Stimulated activated CD4-positive, alpha-beta T cell treated with anti-CD3 and anti-CD28 coated beads, Interleukin-1b, Interleukin-23, amount 100 ng/mL, for 24 hours (primary cell): Measurements from ENCODE around the gene SMIM45.
A peak's percentile ranks its signal among the peaks of the same experiment; 100 is the strongest.
"Not testable (repeated sequence)": the region's sequence is repeated elsewhere in the genome, so short reads cannot be mapped to it uniquely, and the experiment has no call there.

Experiments used
- DNase-seq, 4 experiments: peaks; one replicate each; pipeline ENCODE4 v3.0.0-alpha.2; 2020; ENCODE audit warnings: low read depth in 4 of 4, low spot score in 1 of 4

Gene SMIM45

DNA sequence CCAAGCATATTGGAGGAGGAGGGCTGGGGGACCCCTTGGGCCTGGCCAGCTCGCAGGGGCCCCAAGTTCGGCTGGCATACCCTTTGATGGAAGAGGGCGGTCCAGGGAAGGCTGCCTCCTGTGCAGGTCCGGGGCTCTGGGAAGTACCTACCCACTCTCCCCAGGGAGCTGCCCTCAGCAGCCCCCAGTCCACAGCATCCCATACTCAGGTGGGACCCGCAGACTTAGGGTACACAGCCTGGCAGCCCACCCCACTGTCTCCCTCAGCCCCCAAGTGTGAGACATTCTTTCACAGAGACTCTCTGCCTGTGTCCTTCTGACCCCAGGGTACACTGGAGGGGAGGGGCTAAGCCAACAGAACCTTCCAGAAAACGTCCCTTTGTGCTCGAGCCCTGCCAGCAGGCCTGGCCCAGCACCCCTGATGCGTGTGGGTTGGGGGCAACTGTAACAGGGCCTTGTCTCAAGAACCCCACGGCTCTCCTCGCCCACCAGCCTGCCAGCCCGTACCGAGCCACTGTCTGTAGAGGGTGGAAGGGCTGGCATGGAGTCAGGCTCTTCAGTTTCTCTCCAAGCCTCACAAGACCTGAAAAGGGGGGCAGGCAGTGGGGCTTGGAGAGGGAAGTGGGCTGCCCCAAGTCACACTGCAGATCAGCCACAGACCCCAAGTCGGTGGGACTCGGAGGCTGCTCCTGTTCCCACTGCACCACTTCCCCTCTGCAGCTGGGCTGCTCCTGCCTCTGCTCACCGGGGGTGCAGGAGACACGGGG is 18.4 kb upstream of the SMIM45 start:
- no peak for DNase-seq

DNA sequence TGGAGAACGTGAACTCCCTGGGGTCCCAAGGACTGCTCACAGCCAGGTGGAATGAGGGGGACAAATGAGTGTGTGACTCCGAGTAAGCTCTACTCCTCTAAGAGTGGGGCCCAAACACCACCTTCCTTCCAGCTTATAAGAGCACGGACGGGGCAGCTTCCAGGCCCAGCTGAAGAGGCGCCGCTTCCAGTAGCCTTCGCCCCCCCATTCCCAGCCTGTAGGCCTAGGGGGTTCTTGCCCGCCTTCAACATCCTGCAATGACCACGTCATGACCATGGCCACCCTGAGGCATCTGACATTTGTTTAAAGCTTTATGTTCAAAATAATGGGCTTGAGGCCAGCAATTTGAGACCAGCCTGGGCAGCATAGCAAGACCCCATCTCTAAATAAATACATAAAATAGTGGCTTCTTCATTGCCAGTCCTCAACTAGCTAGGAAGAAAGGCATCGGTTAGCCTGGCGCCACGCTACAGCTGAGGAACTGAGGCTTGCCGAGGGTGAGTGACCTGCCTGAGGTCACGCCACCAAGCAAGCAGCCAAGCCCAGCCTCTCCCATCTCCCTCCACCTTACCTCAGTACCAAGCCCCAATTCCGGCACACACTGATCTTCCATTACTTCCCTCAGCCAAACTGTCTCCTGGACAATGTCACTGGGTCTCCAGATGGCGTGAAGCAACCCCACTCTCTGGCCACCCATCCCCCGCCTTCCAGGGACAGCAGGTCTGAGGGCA is 17.5 kb upstream of the SMIM45 start:
- DNase-seq = no peak

DNA sequence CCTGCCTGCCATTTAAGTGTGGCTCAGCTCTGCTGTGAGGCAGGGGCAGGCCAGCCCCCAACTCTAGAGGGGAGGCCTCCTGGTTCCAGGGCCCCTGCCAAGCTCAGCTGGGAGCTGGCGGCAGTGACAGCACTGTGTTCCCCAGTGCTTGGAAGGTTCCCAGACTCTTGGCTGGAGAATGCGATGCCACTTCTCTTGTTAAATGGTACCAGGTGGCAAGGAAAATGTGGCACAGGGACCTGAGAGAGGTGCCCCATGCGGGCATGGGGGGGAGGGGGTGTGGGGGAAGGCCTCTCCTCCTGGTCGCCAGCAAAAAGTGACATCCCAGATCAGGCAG is 17.0 kb upstream of the SMIM45 start:
- DNase-seq = no peak

DNA sequence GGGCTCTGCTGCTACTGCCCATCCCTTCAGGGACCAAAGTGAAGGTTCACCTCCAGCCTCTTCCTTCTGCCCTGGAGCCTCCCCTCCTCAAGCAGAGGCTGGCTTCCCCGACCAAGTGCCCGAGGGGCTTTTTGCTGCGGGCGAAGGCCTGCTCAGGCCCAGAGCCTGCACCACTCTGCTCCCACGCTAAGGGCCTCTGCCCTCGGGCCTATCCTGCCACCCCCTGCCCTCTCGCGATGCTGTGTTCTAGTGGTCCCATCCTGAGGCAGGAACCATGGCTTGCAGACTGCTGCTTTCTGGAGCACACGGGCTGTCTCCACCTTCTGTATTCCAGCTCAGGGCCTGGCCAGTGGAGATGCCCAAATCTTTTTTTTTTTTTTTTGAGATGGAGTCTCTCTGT is 16.4 kb upstream of the SMIM45 start:
- DNase-seq = no peak

DNA sequence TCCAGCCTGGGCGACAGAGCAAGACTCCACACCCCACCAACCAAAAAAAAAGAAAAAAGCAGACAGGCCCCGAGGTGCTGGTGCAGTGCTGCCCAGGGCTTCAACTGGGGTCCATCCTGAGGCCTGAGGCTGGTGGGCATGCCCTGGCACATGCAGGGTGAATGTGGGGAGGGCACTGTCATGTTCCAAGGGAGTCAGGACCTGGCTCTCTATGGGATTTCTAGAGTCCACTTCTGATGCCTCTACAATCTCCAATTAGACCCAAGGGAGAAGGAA is 15.1 kb upstream of the SMIM45 start:
- DNase-seq = no peak

DNA sequence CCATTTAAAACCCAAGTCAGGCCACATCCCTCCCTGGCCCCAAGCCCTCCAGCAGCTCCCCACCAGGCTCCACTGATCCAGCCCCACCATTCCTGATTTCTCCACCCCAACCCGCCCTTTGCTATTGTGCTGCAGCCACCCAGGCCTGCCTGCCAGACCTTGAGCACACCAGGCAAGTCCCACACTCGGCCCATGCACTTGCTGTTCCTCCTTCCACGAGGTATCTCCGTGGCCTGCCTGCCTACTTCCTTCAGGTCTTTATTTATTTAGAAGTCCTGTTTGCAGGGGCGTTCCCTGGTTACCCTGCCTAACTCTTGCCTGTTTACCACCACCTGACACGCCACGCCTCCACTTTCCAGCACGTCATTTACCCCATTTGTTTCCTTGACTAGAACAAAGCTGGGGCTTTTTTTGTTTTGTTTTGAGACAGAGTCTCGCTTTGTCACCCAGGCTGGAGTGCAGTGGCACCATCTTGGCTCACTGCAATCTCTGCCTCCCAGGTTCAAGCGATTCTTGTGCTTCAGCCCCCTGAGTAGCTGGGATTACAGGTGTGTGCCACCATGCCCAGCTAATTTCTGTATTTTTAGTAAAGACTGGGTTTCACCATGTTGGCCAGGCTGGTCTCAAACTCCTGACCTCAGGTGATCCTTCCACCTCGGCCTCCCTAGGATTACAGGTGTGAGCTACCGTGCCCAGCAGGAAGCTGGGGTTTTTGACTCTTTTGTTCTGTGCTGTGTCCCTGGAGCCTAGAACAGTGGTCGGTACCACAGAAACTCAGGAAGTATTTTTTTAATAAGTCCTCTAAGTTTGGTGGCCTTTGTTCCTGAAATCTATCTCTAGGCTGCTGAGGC is 11.7 kb upstream of the SMIM45 start:
- peak; percentile 86 to 92 (median 89) for DNase-seq

DNA sequence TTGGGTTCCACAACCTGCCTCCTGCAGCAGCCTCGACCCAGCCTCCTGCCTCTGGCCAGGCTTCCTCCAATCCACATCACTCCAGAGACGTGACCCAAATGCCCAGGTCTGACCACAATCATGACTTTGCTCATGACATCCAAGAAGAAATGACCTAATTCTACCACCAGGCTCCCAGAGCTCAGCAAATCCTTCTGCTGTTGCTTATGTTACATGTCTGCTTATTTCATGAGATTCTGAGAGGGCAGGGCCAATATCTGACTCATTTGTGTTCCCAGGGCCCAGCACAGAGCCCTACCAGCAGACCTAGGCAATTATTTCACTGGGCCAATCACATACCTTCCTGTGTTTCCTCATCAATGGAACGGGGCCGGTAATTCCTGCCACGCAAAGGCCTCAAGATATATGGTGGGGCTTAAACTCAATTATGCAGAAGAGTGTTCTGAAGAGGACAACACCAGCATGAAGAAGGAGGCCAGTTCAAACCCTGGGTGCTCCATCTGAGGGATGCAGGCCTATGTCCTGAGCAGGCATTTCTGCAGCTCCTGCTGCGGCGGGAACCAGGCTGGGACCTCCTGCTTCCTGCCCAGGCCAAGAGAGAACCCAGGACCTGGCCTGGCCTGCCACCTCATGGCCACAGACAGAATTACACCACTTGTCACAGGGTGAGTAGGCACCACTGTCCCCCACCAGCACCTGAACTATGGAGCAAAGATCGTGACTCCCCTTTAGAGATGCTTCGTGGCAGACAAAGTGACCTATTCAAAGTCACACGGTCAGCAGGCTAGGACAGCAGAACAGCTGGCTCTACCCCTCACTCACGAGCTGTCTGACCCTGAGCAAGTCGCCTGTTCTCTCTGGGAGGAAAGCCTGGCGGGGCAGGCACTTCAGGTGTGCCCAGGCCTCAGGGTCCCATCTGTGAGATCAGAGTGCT is 10.9 kb upstream of the SMIM45 start:
- DNase-seq = peak; percentile 64 to 72 (median 66)

DNA sequence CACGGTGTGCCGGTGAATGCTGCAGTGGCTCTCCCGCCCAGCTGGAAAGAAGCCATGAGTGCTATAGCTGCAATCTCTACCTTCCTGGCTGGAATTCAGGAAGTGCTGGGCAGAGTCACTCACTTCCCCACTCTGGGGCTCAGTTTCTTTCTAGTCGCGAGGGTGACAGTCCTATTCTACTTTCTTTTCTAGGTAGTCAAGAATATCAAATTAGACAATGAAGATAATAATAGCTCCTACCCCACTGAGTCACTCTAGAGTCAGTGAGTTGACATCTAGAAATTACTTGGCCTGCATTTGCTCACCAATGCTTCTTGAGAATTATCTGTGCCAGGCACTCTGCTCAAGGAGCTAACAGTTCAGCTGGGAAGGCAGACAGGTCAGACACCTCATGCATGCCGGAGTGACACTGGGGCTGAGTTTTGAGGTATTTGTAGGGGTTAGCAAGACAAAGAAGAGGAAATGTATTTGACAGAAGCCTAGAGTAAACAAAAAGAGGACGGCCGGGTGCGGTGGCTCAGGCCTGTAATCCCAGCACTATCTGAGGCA is 8.2 kb upstream of the SMIM45 start:
- no peak for DNase-seq

DNA sequence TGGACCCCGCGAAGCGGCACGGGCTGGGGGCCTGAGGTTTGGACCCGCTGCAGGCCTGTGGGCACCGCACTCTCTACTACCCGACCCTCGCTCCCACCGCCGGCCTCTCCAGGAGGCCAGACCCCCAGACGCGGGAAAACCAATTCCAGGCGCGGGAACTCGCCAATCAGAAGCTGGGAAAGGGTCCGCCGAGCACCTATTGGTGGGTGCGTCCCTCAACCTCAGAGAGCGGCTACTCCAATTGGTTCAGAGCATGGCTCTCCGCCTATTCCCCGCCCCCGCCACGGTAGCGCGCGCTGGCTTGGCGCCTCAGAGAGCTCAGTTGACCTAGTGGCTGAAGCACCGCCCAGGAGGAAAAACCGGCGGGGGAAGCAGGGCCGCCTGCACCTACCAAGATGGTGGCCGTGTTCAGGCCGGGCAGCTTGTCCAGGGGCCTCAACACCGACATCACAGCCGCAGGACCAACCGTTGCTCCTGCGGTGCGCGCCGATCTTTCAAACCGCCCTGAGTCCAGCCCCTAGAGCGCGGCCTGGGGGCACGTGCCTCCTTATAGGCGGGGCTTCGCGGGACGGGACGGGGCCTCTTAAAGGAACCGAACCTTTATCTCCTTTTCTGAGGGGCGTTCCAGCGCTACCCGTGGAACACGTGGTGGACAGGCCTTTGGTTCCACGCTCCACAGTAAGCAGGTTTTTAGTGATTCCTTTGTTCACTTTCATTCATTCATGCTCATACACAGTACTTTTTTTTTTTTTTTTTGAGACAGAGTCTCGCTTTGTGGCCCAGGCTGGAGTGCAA is 5.1 kb upstream of the SMIM45 start, which contains the start of gene CENPM:
CENPM (minus strand) TSS at position 524 of the 795 bp plus-strand sequence; CDS start at position 448, 76 bp downstream.
- DNase-seq = peak; percentile 78 to 96 (median 84)

DNA sequence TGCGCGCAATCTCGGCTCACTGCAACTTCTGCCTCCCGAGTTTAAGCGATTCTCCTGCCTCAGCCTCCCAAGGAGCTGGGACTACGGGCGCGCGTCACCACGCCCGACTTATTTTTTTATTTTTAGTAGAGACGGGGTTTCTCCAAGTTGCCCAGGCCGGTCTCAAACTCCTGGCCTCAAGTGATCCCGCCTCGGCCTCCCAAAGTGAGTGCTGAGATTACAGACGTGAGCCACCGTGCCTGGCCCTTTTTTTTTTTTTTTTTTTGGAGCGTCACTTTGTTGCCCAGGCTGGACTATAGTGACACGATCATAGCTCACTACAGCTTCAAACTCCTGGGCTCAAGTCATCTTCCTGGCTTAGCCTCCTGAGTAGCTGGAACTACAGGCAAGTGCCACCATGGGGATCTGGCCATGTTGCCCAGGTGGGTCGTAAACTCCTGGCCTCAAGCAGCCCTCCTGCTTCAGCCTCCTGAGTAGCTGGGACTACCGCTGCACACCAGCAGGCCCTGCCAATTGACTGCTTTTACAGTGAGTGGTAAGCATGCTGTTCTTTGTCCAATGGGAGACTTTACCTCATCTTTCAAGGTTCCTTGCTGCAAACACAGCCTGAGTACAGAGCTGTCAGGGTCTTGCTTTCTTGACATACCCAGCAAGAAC is 4.4 kb upstream of the SMIM45 start:
- DNase-seq = no peak

DNA sequence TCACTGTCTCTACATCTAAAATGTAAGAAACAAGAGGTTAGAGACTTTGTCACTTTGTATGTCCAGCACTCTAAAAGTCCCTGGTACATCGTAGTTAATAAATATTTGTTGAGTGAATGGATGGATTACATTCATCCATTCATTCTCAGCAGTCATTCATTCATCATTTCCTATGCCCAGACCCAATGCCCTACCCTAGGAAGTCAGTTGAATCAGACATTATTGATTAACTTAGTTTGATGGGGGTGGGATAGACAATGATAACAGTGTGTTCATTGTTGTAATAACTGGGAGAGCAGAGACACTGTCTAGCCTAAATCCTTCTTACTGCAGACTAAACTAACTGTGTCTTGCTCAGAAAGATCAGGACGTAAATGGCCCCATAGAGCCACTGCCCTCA is 3.8 kb upstream of the SMIM45 start:
- DNase-seq = no peak

DNA sequence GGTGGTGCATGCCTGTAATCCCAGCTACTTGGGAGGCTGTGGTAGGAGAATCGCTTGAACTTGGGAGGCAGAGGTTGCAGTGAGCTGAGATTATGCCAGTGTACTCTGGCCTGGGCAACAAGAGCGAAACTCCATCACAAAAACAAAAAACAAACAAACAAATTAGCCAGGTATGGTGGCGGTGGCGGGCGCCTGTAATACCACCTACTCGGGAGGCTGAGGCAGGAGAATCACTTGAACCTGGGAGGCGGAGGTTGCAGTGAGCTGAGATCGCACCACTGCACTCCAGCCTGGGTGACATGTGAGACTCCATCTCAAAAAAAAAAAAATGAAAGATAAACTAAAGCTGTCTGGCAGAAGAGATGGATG is 3.0 kb upstream of the SMIM45 start:
- DNase-seq = not testable (repeated sequence)

DNA sequence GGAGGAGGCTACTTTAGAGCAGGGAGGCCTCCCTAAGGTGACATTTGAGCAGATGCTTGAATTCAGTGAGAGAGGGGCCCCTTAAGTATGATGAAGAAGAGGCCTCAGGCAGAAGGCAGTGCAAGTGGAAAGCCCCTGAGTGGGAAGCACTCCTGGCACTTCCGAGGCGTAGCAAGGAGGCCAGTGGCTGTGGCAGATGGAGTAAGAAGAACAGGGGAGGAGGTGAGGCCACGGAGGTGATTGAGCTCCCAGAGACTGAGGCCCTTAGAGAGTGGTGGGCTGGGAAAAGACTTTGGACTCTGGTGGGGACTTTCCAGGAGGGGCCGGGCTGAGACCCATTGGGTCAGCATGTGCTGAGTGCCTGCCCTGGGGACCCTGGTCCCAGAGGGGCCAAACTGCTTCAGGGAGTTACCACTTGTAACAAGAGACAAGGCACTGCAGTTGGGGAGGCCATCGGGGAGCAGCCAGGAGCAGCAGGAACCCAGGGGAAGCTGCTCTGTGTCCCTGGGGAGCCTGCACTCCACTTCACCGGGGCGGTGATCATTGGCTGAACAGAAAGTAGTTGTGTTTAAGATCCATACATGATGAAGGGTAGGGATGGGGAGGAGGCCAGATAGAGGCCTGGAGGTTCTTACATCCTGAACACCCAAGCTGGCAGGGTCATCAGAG is 2.5 kb upstream of the SMIM45 start:
- DNase-seq = no peak

DNA sequence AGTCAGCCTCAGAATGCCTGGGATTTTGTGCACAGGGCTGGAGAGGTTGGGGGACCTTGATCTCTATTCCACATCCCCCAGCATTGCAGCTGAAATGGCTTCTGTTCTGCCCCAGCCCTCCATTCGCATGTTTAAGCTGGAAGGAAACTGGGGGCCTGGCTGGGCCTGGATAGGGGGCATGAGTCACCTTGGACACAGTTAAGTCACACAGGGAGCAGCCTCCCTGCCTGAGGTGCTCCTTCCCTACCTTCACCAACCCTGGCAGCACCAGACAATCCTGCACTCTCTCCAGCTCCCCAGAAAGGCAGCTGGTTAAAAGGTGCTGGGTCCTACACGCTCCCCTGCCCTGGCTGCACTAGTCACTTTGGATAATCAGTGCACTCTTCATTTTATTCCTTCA is 763 bp downstream of the SMIM45 start:
- no peak for DNase-seq

DNA sequence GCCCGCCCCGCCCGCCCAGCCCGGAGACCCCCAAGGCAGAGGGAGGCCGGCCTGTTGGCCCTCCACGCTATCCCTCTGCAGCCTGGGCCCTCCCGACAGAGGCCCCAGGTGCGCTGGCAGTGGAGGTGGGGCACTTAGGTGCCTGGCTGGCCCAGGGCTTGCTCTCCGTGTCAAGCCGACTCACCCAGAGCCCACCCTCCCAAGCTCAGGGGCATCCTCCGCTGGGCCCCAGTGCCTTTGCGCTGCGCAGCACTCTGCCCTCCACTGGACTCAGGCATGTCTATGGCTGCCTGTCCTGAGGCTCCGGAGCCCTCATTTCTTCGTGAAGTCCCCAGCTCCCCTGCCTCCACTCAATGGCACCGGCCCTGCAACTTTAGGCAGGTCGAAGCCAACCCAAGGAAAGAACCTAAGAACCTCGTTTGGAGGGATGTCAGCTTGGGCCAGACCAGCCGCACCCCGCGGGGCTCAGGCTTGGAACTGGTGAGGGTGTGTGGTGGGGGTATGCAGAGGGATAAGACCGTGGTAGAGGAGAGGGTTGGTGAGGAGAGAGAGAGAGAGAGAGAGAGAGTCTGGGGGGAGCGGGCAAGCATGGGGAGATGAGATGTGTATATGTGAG is 6.1 kb downstream of the SMIM45 start:
- DNase-seq = no peak

DNA sequence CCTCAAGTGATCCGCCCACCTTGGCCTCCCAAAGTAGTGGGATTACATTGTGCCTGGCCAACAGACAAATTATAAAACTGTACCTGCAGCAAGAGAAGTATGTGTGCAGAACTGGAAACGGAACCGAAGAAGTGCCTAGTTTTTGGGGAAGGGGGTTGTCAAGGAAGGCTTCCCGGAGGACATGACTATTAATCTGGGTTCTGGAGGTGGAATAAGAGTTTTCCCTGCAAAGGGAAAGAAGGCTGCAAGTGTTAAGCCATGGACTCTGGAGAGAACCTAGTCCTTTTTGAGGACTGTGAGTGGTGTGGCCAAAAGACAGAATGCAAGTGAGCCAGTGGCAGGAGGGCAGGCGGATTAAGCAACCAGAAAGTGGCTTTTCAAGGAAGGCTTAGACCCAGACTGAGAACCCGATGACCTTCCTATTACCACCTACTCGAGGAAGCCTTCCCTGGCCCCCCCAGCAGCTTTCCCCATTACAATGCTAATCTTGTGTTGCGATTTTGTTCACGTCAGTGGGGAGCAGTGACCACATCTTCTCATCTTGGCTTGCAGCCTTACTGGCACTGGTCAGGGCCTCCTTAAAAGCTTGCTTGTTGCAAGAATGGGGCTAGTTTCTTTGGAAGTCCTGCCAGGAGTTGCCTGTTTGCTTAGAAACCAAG is 11.6 kb downstream of the SMIM45 start:
- DNase-seq = no peak

DNA sequence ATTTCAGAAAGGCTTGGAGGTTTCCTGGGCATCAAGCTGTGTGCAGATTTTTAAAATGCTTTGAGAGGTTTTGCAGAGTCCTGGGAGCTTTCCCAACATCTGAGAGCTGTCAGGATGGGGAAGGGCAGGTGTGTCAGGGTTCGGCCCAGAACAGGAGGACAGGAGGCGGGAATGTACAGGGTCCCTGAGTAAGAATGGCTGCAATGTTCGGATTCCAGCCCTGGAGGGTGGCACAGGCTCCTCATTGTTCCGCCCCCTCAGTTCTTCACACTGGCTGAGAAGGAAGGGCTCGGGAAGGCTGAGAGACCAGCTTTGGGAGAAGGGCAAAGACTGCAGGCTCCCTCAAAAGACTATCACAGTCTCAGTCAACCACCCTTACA is 12.2 kb downstream of the SMIM45 start:
- no peak for DNase-seq

DNA sequence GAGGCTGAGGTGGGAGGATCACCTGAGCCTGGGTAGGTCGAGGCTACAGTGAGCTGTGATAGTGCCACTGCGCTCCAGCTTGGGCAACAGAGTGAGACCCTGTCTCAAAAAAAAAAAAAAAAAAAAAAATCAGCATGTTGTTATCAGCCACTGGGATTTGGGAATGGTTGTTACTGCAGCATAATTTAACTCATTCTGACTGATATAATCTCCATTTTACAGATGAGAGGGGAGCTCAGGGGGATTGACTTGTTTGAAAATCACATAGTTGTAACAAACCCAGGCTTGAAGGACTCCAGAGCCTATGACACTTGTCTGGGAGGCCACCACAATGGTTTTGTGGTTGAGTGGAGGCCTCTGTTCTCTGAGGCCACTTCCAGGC is 14.3 kb downstream of the SMIM45 start:
- DNase-seq = no peak
